ENCODE results near the gene PSME3.

DNA sequence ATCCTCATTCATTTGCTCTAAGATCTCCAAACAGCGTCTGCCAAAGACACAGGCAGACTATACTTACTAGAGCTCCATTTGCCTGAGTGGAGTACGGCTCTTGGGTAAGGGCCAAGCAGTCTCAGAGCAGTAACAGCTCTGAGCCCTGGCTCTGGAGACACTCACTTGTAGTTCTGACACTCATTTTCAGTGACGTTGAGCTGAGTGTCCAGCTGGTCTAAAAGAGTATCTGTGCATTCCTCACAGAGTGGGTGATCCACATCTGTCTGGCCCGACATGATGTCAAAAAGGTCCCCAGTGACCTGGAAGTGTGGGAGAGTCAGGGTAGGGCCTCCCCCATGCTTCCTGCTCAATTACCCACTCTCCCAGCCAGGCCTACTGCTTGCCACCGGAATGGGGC lies 14.8 kb upstream of the PSME3 start:
- TF ChIP-seq, protein P1, sequence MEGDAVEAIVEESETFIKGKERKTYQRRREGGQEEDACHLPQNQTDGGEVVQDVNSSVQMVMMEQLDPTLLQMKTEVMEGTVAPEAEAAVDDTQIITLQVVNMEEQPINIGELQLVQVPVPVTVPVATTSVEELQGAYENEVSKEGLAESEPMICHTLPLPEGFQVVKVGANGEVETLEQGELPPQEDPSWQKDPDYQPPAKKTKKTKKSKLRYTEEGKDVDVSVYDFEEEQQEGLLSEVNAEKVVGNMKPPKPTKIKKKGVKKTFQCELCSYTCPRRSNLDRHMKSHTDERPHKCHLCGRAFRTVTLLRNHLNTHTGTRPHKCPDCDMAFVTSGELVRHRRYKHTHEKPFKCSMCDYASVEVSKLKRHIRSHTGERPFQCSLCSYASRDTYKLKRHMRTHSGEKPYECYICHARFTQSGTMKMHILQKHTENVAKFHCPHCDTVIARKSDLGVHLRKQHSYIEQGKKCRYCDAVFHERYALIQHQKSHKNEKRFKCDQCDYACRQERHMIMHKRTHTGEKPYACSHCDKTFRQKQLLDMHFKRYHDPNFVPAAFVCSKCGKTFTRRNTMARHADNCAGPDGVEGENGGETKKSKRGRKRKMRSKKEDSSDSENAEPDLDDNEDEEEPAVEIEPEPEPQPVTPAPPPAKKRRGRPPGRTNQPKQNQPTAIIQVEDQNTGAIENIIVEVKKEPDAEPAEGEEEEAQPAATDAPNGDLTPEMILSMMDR (IDR thresholded peaks at IDR 0.05 in 8 of 11, conservative IDR thresholded peaks at IDR 0.05 in 3 of 11): no peak
- no peak for TF ChIP-seq POLR2A (IDR thresholded peaks at IDR 0.05)
- peak in 1 of 3 donors; percentile 23 for TF ChIP-seq POLR2AphosphoS5 (IDR thresholded peaks at IDR 0.05)
